ENCODE data around the gene SLC38A11. TPM values are rescaled to one million over a fixed set of nuclear protein-coding genes. Genes with fewer than 3 reads are reported as not detected.
"Not testable (repeated sequence)": the region's sequence is repeated elsewhere in the genome, so short reads cannot be mapped to it uniquely, and the experiment has no call there.

SLC38A11 gene
- total RNA-seq, 1 donor from 2014 or later: 0.19 TPM

DNA sequence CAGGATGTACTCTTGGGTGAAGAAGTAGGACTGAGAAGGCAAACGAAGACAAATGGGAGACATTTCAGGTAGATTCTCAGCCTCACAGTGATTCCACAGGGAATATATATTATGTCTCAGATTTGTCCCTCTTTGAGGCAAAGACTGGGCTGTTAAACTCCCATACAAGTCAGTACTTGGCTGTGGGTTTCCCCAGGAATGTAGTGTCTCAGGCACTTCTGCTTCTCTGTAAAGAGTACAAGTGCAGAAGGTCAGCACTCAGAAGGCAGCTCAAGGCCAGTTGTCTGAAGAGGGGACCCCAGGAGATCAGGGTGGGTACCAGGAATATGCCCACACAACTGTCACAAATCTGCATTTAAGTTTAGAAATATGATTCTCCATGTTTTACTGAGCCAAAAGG lies 73.8 kb downstream of the SLC38A11 start:
- DNase-seq (ENCODE audit: low read depth): no peak

DNA sequence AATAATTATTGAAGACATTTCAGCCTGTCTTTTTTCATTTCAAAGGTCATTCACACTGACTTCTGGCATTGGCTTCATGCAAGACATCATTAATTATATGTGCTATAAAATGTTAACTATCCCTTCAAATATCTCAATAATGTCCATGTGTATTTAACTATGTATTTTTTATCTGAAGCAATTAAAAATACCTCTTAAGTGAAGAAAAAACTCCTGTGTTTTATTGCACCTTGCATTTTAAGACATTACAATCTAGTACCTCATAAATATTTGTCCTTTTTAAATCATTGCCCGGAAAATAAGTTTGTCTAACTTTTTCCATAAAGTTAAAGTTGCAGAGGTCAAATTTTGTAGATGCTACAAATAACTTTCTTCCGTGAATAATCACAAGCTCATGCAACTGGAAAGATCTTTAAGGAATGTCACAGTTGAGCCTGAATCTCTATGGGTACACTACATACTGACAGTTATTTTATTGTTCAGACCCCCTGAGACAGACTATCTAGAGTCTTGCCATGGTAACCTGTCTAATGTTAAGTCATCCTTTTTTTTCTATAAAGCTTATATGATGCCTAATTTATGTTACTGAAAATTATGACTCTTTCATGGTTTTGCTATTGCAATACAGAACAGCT lies 75.3 kb downstream of the SLC38A11 start:
- DNase-seq (ENCODE audit: low read depth): no peak

DNA sequence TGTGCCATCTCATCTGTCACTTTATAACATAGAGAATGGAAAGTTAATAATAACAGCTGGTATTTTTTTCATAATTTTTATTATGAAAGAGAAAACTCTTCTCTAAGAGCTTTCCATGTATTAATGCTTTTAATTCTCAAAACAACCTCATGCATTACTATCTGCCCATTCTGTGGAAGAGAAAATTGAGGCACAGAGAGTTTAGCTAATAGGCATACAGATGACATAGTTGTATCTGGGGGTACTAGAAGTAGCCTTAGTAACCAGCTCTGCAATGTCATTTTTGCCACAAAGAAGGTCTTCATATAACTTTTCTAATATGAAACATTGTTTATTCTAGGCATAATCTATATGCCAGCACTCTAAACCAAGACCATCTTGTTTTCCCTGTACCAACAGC lies 77.4 kb downstream of the SLC38A11 start:
- no peak for DNase-seq (ENCODE audit: low read depth)

DNA sequence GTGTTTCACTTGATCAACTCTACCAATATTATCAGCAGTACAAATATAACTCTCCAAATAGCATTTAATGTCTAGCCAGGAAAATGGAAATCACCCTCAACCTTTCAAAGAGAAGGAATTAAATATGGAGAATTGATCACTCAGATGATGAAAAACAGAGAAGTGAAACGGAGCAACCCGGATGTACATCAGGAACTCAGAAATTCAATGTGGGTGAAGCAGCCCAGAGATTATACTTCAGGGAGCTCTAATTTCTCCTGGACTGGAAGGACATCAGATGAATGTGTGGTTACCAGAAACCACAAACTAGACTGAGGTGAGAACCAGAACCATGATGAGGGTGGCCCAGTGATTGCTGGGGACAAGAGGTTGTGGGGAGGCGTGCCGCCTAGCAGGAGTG lies 78.2 kb downstream of the SLC38A11 start:
- peak; percentile 41 for DNase-seq (ENCODE audit: low read depth)

DNA sequence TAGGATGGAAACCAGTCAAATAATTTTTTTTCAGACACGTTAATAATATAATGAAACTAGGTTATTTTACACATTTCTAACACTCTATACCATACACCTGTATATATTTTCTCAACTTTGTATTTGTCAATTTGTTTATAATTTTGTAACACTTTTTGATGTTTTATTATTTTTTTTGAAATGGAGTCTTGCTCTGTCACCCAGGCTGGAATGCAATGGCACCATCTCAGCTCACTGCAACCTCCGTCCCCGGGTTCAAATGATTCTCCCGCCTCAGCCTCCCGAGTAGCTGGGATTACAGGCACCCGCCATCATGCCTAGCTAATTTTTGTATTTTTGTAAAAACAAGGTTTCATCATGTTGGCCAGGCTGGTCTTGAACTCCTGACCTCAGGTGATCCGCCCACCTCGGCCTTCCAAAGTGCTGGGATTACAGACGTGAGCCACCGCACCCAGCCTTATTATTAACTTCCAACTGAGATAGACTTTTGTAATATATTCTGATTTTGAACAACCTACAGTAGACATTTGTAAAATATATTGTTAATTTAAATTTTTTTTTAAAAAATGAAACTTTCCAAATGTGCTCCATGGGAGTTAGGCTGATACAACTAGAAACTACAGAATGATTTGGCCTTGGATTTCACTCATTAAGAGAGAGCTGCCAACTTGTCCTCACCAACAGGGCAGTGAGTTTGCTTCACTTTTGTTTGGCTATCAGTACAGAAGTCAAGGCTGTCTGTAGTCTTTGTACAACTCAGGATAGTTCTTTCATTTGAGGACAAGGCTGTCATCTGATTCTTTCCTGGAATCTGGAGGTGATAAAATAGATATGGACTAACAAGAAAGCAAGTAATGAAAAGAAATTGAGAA lies 79.8 kb downstream of the SLC38A11 start:
- DNase-seq (ENCODE audit: low read depth): no peak

DNA sequence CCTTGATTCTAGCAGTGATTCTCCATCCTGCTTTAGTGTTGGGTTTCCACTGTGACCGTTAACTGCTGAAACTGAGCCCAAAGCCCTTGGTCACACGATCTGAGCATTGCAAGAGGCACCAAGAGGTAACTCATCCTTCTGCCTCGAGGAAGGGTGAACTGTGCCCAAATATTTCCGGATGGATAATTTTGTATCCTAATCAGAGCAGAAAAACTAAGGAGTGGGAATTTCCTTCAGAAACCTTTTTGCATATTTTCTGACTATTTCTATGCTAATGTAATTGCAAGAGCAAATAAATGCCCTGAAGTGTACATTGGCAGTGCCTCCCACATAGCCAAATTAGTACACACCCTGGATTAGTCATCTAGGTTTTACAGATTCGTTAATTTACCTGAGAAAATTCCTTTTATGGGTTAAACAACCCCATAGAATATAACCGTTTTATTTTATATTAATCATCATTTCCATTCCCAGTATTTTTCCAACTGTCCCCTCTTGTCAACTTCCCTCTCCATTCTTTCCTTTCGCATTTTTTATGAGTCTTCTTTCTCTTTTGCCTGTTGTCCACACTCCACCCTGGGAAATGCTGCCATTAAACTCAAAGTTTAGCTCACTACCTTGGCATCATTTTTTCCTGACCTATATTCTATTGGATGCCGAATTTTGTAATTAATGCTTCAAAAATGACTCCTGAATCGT lies 82.0 kb downstream of the SLC38A11 start:
- DNase-seq (ENCODE audit: low read depth): no peak

DNA sequence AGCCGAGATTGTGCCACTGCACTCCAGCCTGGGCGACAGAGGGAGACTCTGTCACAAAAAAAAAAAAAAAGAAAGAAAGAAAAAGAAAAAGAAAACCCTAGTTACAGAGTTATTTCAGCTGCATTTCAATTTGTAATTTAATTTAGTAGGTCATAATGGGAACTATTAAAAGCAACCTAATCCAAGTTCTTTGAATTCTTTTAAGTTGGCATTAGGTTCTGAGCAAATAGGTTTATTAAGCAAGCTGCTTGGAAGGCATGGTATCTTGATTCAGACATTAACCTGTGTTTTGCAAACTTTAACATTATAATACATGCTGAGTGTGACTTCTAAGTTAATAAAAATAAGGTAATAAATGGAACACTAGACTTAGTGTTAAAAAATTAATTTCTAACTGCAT lies 83.9 kb downstream of the SLC38A11 start:
- DNase-seq (ENCODE audit: low read depth): no peak

DNA sequence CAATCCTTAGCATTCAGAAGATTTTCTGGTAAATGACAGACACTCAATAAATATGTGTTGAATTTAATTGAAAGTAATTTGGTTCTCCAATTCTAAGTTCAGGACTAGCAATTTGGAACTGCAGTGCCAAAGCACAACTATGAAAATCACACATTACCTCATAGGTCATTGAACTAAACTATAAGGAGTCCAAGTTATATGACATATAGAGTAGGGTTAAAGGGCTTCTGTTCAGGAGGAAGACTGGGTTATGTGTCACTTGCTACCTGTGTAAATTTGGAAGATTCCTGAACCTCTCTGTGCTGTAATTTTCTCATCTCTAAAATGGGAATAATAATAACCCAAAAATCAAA lies 85.9 kb downstream of the SLC38A11 start:
- no peak for DNase-seq (ENCODE audit: low read depth)

DNA sequence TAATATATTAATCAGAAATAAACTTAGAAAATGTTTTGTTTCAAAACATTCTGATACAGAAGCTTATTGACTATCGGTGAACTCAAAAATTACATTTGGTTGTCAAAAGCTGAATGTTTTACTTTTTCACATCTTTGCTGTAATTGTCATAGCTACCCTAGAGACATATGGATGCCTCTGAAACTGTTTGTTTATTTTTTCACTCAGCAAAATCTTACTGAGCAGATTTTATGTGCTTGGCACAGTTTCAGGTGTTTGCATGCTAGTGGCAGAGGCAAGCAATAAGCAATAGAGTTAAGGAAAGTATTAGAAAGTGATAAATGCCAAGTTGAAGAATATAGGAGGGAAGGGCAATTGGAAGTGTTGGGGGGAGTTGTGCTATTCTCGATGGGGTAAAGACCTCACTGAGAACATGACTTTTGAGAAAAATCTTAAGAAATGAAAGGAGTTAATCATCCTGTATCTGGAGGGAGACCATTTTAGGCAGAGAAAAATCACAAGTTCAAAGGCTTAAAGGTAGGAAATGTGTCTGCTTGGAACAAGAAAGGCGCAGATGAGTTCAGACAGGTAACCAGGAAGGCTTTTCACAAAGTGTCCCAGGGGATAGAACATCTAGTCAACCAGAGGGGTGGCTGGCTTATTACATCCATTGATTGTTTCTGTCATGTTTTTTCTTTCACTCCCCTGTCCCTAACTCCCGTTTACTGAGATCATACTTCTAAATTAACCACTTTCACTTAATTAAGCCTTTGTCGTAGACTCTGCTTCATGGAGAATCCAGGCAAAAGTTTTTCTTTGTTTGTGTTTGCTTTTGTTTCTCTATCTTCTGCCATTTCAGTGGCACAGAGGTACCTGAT lies 86.5 kb downstream of the SLC38A11 start:
- DNase-seq (ENCODE audit: low read depth): no peak

DNA sequence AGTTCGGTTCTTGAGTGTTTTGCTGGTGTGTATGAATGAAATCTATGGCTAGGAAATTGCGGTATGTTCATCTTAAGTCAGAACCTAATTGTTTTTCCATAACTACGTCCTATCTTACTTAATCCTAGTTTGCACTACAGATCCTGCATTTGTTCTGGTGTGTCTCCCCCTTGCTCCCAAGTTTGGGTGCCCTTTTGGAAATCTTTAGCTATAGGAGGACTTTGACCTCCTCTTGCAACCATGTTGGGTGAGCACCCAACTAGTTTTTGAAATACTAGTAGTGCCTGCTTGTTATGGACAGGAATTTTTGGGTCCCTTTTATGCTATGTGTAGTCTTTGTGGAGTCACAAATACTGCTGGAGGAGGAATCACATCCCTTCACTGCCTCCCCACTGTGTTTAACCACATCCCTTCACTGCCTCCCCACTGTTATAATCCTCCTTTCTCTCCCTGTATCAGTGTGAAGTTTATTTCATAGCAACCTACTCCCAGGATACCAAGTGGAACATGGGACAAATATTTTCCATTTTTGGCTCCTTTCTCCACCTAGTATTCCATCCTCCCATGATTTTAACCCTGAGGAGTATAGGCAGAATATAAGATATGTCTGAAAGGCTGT lies 87.4 kb downstream of the SLC38A11 start:
- no peak for DNase-seq (ENCODE audit: low read depth)

DNA sequence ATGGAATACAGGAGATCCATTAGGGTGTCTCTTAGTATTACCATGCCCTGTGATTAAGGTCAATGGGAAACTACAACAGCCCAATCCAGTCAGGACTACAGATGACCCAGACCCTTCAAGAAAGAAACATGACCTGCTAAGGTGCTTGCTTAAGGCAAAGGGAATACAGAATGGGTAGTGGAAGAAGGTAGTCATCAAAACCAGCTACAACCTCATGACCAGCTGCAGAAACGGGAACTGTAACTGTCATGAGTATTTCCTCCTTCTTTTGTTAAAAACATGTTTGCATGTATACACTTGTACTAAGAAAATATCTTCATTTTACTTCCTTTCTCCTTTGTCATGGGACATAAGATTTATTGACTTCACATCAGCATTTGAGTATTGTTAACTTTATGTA lies 88.9 kb downstream of the SLC38A11 start:
- DNase-seq (ENCODE audit: low read depth): not testable (repeated sequence)

DNA sequence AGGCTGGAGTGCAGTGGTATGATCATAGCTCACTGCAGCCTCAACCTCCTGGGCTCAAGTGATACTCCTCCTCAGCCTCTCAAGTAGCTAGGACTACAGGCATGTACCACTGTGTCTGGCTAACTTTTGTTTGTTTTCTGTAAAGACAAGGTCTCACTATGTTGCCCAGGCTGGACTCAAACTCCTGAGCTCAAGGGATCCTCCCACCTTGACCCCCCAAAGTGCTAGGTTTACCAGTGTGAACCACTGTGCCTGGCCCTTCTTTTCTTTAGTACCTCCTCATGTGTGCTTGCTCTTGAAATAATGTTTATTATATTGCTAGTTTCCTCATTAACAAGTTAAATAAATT lies 94.7 kb downstream of the SLC38A11 start:
- DNase-seq (ENCODE audit: low read depth): no peak

DNA sequence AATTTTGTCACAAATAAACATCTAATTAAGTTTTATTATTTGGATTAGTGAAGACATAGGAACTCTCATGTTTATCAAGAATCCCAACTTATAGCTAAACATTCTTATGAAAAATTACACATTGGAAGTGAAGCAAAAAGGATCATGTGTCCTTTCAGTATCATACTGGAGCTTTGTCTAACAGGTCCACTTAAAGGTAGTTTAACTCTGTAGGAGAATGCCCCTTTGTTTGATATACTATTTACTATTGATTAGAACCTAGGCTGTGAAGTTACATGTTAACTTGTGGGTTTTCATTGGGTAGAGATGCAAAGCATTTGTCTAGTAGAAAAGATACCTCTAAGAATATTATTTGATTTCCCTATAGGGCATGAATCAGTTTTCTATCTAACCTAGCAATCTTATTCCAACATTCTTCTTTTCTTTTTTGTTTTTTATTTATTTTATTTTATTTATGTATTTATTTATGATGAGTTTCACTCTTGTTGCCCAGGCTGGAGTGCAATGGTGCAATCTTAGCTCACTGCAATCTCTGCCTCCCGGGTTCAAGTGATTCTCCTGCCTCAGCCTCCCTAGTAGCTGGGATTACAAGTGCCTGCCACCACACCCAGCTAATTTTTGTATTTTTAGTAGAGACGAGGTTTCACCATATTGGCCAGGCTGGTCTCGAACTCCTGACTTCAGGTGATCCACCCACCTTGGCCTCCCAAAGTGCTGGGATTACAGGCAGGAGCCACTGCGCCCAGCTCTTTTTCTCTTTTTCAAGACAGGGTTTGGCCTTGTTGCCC lies 95.2 kb downstream of the SLC38A11 start:
- DNase-seq (ENCODE audit: low read depth): not testable (repeated sequence)

DNA sequence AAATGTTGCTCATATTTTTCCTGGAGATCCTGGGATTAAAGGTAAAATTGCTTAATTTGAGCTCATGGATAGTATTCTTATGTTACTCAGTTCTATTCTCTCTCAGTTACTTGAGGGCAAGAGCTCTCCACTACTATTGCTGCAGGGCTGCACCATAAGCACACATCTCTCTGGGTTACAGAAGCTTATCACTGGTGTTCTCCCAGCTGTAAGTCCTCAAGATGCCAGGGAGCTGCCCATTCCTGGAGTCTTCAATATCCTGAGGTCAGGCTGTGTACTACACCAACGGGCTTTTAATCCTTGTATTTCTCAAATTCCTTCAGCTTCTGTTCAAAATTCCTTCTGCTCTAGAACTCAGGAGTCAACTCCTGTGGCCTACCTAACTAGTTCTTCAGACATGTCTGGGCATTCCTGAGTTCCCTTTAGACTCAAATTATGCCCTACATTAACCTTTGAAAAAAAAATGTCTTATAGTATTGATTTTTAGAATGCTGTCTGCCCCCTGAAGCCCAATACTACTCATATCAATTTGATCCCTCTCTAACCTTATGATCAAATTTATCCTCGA lies 96.0 kb downstream of the SLC38A11 start:
- DNase-seq (ENCODE audit: low read depth): no peak

DNA sequence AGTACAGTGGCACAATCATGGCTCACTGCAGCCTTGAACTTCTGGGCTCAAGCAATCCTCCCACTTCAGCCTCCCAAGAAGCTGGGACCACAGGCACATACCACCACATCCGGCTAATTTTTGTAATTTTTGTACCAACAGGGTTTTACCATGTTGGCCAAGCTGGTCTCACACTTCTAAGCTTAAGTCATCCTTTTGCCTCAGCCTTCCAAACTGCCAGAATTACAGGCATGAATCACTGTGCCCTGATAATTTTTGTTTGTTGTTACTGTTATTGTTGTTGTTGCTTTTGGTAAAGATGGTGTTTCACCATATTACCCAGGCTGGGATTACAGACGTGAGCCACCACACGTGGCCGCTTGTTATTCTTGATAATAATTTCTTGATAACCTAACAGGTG lies 103.2 kb downstream of the SLC38A11 start:
- no peak for DNase-seq (ENCODE audit: low read depth)

DNA sequence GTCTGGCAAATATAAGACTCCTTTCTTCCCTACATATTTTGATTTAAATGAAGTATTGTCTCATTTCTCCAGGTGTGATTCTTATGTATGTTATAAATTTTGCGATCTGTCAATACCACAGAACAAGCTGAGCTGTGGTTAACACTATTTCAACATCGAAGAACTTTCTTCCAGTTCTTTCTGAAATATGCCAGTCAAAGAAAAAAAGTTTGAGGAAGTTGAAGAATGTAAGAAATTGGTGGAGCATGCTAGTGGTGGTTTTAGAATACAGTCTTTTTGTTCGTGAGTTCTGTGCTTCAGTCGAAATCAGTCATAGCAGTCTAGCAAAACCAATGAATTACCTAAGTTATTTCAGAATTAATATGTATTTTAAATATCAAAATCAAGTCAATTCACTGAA lies 105.1 kb downstream of the SLC38A11 start:
- DNase-seq (ENCODE audit: low read depth): no peak

DNA sequence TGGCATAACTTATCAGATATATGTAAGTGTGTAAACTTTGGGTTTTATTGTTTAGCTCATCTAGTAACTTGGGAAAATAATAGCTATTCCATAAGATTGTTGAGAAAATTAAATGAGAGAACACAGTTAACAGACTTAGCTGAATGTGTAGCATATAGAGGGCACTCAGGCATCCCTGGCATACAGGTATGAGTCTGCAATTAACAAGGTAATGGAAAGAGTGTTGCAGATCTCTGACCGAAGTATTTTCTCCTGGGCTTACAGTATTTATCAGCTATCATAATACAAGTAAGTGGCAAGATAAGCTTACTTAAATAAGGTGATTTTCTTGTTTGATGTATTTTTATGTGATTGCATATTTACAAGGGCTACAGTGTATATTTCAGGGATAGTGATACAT lies 105.8 kb downstream of the SLC38A11 start:
- DNase-seq (ENCODE audit: low read depth): no peak

DNA sequence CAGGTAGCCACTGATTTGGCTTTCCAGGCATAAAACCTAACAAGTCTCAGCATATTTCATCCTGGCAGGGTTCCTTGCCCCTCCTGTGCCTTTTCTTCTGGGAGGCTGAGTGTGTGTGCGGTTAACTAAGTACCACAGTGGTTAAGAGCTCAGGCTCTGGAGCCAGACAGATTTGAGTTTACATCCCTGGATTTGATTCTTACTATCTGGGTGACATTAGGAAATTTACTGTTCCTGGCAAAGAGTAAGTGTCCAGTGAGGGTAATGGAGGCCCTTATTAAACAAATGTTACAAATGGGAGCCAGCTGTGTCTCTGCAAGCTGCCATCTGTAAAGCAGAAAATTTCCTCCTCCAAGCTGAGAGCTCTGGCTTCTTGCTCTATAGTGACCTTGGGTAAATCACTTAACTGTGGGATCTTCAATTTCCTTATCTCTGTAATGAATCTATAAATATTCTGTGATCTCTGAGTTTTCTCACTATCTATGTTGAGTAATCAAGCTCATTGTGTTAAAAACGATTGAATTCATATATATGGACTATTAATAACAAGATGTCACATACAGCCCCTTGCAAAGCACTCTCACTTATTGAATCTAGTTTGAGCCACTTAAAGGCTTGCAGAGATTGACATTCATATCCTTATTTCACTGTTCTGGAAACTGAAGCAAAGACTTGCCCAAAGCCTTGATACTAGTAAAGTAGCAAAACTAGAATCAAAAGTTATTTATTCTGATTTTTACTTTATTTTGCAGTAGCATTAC lies 107.2 kb downstream of the SLC38A11 start:
- DNase-seq (ENCODE audit: low read depth): no peak

DNA sequence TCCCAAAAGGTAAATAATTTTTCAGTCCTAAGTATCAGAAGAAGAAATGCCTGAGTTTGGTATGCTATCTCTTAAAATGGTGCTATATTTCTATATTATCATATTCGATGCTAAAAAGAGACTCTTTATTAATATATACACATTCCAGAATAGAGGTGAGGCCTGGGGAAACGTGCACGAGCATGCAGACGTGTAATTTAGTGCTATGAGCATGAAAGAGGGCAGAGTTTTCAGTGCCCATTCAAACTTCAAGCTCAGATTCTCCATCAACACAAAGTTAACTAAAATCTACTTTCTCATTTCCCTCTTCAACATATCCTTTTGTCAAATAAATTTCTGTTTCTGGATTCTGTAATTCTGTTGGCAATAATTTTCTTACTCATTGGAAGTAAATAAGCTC lies 108.0 kb downstream of the SLC38A11 start:
- DNase-seq (ENCODE audit: low read depth): no peak
